ENCODE data around the gene ACYP2. TPM values are rescaled to one million over a fixed set of nuclear protein-coding genes. Genes with fewer than 3 reads are reported as not detected.
"Not testable (repeated sequence)": the region's sequence is repeated elsewhere in the genome, so short reads cannot be mapped to it uniquely, and the experiment has no call there.

The ACYP2 gene
- total RNA-seq, 1 donor, result 10.7 TPM

DNA sequence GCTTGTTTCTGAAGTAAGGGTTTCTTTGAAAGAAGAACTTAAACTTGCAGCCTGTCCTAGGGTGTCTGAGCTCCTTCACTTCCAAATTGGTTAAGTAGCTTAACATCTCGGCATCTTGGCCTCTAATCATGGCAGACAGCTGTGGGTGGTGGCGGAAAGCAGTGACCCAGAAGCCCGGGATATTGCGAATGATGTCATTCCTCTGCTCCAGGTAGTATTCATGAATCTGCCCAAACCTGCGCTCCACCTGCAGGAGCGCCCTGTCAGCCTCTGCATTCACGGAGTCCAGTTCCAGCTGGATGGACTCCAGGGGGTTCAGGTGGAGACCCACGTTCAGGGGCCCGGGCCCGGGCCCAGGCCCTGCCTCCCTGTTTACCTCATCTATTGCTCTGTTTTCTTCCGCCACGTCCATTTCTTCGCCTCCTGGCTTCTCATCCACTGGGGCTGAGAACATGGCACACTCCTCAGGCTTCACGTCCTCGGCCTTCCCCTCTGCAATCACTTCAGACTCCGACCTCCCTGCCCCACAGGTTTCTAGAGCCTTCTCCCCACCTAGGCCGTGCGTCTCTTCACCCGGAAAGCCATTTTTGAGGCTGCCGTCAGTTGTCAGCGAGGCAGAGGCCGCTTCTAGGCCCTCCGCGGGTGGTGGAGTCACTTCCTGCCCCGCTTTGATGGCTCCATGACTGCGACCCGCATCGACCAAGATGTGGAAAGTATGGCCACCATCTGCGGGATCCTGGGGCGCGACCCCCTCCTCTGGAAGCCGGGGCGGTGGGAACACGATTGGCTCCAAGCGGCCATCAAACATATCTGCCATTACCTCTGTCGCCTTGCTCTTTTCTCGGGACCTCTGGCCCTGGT is 140.0 kb downstream of the ACYP2 start:
- Histone ChIP-seq H3K4me3 (ENCODE audit: low read length) (no peak overlapping the region), H3K27me3 (ENCODE audit: insufficient read depth, low read length) (no peaks in the 10 kb centered on the region), H3K4me1 (ENCODE audit: insufficient read depth, low read length) (no peaks in the 10 kb centered on the region), H3K9me3 (ENCODE audit: low read depth, low read length) (no peaks in the 10 kb centered on the region)

DNA sequence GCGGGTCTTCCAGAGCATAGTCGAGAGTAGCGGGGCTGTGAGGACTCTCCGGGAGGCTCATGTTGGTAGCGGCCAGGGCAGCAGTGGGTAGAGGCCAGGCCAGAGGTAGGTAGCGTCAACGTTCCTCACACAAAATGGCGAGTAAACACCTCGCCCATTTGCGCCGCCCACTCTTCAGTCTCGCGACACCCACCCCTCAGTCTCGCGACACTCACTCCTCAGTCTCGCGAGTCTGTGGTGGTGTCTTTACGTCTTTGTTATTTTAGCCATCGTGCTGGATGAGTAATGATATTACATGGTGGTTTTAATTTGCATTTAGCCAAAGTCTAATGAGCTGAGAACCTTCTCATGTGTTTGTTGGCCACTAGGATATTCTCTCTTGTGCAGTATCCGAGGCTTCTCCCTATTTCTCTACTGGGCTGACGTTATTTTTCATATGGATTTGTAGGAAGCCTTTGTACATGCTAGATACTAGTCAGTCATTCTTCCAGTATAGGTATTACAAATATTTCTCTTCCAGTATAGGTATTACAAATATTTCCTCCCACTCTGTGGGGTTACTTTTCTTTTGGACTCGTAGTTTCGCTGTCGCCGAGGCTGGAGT is 140.8 kb downstream of the ACYP2 start, which contains the start of gene TSPYL6:
Gene TSPYL6, minus strand, starts transcription at position 139 of the 604 bp plus-strand sequence. Its CDS starts 78 bp downstream, at position 61.
- H3K4me3 ChIP-seq (ENCODE audit: low read length), result no peak within 1 kb of the TSS
- H3K4me1 ChIP-seq (ENCODE audit: insufficient read depth, low read length), result no peaks in the 10 kb centered on the region
- no peaks in the 10 kb centered on the region for H3K27me3 ChIP-seq (ENCODE audit: insufficient read depth, low read length)
- H3K9me3 ChIP-seq (ENCODE audit: low read depth, low read length), result no peaks in the 10 kb centered on the region

DNA sequence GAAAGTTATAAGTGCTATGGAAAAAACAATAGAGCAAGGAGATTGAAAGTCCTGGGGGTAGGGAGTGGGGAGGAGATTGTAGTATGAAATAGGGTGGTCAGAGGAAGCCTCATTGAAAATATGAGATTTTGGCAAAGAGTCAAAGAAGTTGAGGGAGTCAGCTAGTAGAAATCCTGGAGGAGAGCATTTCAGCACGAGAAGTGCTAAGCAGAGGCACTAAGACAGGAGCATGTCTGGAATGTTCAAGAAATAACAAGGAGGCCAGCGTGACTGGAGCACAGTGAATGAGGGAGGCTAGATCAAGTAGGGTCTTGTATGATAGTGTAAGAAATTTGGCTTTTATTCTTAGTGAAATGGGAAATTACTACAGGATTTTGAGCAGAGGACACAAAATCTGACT is 142.8 kb downstream of the ACYP2 start:
- Histone ChIP-seq H3K9me3 (ENCODE audit: low read depth, low read length) (no peaks in the 10 kb centered on the region), H3K4me1 (ENCODE audit: insufficient read depth, low read length) (no peaks in the 10 kb centered on the region), H3K4me3 (ENCODE audit: low read length) (no peak overlapping the region), H3K27me3 (ENCODE audit: insufficient read depth, low read length) (no peaks in the 10 kb centered on the region)

DNA sequence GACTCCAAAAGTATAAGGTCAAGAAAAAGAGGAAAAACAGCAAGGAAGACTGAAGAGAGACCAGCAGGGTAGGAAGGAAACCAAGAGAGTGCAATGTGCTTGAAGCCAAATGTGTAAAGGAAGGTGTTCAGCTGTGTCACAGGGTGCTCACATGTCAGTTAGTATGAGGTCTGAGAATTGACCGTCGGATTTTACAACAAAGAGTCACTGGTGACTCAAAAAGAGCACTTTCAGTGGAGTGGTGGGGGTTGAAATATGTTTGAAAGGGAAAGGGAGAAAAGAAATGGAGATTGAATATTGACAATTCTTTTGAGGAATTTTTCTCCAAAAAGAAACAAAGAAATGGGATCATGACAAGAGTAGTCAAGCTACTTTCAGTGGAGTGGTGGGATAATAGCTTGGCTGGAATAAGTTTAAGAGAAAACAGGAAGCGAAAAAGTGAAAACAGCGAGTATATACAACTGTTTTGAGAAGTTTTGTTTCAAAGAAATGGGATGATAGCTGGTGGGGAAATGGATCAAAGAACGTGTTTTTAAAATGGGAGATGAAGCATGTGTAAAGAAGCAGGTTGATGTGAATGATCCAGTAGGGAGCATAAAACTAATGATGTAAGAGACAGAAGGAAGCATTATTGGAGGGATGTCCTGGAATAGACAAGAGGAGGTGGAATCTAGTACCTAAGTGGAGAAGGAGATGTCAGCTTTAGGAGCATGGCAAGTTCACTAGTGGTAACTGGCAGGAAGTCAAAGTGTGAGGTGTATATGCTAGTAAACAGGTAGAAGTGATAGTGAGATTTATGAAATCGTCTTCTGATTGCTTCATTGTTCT is 144.2 kb downstream of the ACYP2 start:
- H3K9me3 ChIP-seq (ENCODE audit: low read depth, low read length), result no peaks in the 10 kb centered on the region
- no peaks in the 10 kb centered on the region for H3K27me3 ChIP-seq (ENCODE audit: insufficient read depth, low read length)
- H3K4me1 ChIP-seq (ENCODE audit: insufficient read depth, low read length), result no peaks in the 10 kb centered on the region
- no peak overlapping the region for H3K4me3 ChIP-seq (ENCODE audit: low read length)

DNA sequence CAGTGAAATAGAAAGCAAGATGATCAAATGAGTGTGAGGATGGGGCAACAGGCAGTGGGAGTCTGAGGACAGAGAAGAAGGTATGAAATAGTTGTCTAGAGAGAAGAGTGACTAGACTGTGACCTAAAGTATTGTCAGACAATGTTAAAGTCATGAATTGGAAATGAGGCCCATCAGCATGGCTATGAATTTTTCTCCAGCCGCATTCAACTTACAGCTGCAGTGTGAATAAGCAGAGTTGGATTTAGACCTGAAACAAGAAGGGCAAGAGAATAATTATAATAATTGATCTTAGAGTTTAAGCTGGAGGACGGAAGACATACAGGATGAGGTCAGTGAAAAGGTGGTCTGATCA is 144.8 kb downstream of the ACYP2 start:
- H3K9me3 ChIP-seq (ENCODE audit: low read depth, low read length), result no peaks in the 10 kb centered on the region
- H3K4me3 ChIP-seq (ENCODE audit: low read length), result no peak overlapping the region
- H3K27me3 ChIP-seq (ENCODE audit: insufficient read depth, low read length), result no peaks in the 10 kb centered on the region
- H3K4me1 ChIP-seq (ENCODE audit: insufficient read depth, low read length), result no peaks in the 10 kb centered on the region

DNA sequence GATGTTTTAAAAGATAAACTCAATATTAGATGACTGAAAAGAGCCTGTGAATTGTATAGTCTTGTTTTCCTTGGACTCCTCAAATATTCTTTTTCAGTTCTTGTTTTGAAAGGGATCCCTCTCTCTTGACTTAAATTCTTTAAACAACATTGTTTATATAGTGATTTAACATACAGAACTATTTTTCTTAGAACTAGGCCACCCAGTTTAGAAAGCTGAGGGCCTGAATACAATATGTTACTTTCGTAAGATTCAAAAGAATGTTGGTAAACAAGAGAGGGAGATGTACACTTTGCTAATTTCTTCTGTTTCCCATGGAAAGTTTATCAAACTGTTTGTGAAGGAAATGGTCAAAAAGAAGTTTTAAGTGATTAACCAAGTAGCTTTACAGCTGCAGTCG is 146.1 kb downstream of the ACYP2 start:
- H3K27me3 ChIP-seq (ENCODE audit: insufficient read depth, low read length), result no peaks in the 10 kb centered on the region
- H3K4me1 ChIP-seq (ENCODE audit: insufficient read depth, low read length), result no peaks in the 10 kb centered on the region
- H3K9me3 ChIP-seq (ENCODE audit: low read depth, low read length), result no peaks in the 10 kb centered on the region
- no peak overlapping the region for H3K4me3 ChIP-seq (ENCODE audit: low read length)

DNA sequence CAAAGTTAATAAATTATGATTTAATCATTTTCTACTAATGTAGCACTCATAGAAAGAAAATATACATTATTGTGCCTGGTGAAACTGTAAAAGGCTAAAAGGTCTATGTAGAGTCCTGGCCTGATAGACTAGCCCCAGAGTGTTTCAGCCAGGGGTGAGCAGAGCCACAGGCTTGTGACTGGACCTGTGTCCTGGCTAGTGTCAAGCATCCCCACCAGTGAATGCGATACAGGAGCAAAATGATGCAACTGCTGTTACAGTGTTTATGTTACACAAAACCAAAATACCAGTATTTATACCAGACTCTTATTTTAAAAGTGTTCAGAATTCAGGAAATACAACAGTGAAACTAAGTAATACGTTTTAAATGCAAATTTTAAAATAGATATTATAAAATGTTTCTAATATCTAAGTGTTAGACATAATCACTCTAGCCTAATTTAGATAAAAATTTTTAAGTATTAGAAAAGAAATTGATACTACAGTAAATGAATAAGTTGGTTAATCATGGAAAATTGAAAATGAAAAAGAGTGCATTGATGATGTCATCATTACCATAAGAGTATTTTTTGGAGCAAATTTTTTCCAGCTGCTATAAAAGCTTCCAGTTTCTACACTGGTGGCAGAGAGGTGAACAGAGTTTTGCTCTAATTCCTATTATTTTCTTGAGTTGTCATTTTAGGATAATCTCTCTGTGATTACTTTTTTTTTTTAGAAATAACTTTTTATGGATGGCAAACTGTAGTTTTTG is 146.8 kb downstream of the ACYP2 start:
- no peaks in the 10 kb centered on the region for H3K27me3 ChIP-seq (ENCODE audit: insufficient read depth, low read length)
- no peaks in the 10 kb centered on the region for H3K4me1 ChIP-seq (ENCODE audit: insufficient read depth, low read length)
- H3K4me3 ChIP-seq (ENCODE audit: low read length), result no peak overlapping the region
- no peaks in the 10 kb centered on the region for H3K9me3 ChIP-seq (ENCODE audit: low read depth, low read length)

DNA sequence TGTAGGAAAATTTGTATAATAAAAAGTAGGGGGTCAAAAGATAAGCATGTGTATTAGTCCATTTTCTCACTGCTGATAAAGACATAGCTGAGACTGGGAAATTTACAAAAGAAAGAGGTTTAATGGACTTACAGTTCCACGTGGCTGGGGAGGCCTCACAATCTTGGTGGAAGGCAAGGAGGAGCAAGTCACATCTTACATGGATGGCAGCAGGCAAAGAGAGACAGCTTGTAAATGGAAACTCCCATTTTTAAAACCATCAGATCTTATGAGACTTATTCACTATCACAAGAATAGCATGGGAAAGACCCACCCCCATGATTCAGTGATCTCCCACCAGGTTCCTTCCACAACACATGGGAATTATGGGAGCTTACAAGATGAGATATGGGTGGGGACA is 149.7 kb downstream of the ACYP2 start:
- H3K27me3 ChIP-seq (ENCODE audit: insufficient read depth, low read length); H3K9me3 ChIP-seq (ENCODE audit: low read depth, low read length); H3K4me3 ChIP-seq (ENCODE audit: low read length); H3K4me1 ChIP-seq (ENCODE audit: insufficient read depth, low read length): not testable (repeated sequence)

DNA sequence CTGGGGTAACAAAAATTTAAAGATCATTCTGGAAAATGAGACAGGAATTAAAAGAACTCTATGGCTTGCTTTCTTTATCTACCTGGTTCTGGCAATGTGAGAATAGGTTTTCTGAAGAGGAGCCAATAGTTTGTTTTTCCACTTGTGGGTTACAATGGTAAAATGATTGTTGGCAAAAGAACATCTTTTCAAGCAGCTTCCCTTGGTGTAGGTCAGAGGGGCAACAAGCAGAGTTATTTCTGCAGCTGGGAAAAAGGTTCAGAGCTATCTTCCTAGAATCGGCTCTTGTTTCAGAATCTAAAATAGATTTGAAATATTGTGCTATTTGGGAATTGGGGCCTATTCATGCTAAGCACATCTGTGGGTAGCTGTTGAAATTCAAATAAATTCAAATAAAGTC is 152.2 kb downstream of the ACYP2 start:
- H3K9me3 ChIP-seq (ENCODE audit: low read depth, low read length), result no peaks in the 10 kb centered on the region
- H3K4me1 ChIP-seq (ENCODE audit: insufficient read depth, low read length), result no peaks in the 10 kb centered on the region
- no peaks in the 10 kb centered on the region for H3K27me3 ChIP-seq (ENCODE audit: insufficient read depth, low read length)
- no peak overlapping the region for H3K4me3 ChIP-seq (ENCODE audit: low read length)

DNA sequence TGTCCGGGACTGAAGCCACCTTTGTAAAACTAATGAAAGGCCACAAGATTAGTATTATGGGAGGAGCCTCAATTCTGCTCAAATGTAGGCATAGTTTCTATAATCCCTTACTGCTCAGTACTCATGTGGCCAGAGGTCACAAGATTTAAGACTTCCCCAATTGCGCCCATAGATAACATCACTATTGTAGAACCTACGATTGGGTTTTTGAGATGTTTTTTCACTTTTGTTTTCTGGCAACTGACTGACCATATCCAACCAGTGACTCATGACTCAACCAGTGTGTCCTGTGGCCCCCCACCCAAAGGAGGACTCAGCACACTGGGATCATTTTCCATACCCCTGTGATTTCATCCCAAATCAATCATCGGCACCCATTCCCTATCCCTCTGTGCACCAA is 155.8 kb downstream of the ACYP2 start:
- H3K4me3 ChIP-seq (ENCODE audit: low read length), result no peak overlapping the region
- no peaks in the 10 kb centered on the region for H3K9me3 ChIP-seq (ENCODE audit: low read depth, low read length)
- no peaks in the 10 kb centered on the region for H3K27me3 ChIP-seq (ENCODE audit: insufficient read depth, low read length)
- H3K4me1 ChIP-seq (ENCODE audit: insufficient read depth, low read length), result no peaks in the 10 kb centered on the region

DNA sequence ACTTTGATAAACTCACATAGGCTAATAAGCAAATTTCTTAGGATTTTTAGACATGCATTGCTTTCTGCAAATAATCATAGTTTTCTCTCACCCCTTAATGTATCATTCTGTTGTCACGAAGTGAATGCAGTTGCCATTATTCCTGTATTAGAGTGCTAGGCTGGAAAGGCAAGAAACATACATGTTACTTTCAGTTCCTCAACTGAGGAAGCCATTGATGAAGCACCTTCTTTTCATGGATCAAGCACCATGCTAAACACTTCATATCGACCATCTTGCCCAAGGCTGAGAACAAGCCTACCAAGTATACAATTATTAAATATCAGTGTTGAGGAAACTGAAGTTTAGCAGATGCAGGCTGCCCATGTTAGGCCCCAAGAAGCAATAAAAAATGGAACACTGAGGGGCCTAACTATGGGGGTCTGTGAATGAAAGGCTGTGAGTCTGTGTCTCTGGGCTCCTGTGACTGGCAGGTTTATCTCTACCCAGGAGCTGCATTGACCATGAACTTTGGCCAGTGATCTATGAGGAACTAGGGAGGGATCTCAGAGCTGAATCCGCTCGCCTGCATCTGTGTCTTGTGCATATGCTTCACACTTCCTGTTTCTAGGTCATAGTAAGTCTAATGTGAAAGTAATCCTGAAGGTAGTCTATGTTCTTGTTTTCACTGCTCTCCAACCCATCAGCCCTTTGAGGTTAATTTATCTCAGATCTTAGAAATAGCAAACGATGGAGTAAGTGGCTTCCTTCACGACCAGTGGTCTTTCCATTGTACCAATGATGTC is 156.6 kb downstream of the ACYP2 start:
- no peaks in the 10 kb centered on the region for H3K9me3 ChIP-seq (ENCODE audit: low read depth, low read length)
- H3K27me3 ChIP-seq (ENCODE audit: insufficient read depth, low read length), result no peaks in the 10 kb centered on the region
- no peak overlapping the region for H3K4me3 ChIP-seq (ENCODE audit: low read length)
- H3K4me1 ChIP-seq (ENCODE audit: insufficient read depth, low read length), result no peaks in the 10 kb centered on the region

DNA sequence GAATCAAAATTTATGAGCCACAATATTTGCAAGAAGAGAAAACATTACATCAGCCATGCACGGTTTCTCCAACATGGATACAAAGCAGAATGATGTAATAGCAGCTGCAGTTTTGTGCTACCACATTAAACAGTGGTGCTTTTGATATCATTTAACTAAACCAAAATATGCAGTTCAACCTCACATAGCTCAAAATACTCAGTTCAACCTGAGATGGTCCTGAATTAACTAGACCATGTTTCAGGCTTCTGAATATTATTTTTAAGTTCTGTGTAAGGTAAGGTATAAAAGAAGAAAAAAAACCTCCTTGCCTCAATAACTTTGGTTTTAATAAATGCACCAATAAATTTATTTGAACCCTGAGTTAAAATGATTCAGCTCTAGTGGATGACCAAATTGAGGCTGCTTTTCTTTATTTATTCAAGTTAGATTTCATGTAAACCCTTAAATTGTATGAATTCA is 159.4 kb downstream of the ACYP2 start:
- Histone ChIP-seq H3K27me3 (ENCODE audit: insufficient read depth, low read length) (no peaks in the 10 kb centered on the region), H3K4me3 (ENCODE audit: low read length) (no peak overlapping the region), H3K9me3 (ENCODE audit: low read depth, low read length) (no peaks in the 10 kb centered on the region), H3K4me1 (ENCODE audit: insufficient read depth, low read length) (no peaks in the 10 kb centered on the region)

DNA sequence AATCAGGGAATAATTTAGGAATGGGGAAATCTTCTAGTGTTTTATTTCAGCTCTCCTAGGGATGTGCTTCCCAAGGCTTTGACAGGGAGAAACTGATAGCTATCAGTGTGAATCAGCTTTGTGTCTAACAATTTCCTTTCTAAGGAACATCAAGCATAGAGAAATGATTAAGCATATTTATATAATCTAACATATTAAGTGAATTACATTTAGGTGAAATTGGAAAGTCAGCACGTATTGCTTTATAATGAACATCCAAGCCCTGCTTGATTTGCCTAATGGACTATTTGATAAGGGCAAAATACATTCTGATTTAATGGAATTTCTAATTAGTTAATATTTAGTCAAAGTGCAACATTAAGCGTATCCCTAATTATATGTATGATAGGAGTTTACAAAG is 160.1 kb downstream of the ACYP2 start:
- Histone ChIP-seq H3K4me3 (ENCODE audit: low read length) (no peak overlapping the region), H3K9me3 (ENCODE audit: low read depth, low read length) (no peaks in the 10 kb centered on the region), H3K4me1 (ENCODE audit: insufficient read depth, low read length) (no peaks in the 10 kb centered on the region), H3K27me3 (ENCODE audit: insufficient read depth, low read length) (no peaks in the 10 kb centered on the region)

DNA sequence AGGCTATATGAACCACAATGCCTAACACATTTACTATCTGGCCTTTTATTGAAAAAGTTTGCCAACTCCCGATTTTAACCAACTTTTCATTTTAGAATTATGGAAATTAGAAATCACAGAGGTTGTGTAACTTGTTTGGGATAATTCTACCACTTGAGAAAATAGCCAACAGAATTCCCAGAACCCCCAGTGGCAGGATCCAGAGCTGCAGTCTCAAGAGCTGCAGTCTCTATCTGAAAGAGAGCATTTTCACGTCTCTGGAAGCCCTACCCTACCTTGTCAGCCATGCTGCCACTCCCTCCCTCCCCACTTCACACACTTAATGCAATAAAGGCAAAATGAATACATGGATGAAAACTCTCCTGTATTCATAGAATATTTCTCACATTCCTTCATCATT is 164.0 kb downstream of the ACYP2 start:
- H3K9me3 ChIP-seq (ENCODE audit: low read depth, low read length), result no peaks in the 10 kb centered on the region
- H3K4me3 ChIP-seq (ENCODE audit: low read length), result no peak overlapping the region
- no peaks in the 10 kb centered on the region for H3K4me1 ChIP-seq (ENCODE audit: insufficient read depth, low read length)
- no peaks in the 10 kb centered on the region for H3K27me3 ChIP-seq (ENCODE audit: insufficient read depth, low read length)

Data from mononuclear cell (primary cell).